Panc1 (cell line): ENCODE results near the gene SCYGR5. TPM values are rescaled to one million over a fixed set of nuclear protein-coding genes. Genes with fewer than 3 reads are reported as not detected.

Source experiments
- ATAC-seq: fragments of 200-7000 bp; cut with Tn5 transposase; 2 replicates; pipeline ENCODE4 v1.9.1; 2020; ENCODE audit warnings: mild to moderate bottlenecking, moderate library complexity
- BruUV-seq: library from RNA; stranded (reverse); fragments of 400-500 nt; replicated peaks from 2 replicates; lab custom pipeline; 2021; lab: Mats Ljungman, UMichigan
- CTCF ChIA-PET: fragments of 300-600 bp; sonication (Branson Sonifier 250); formaldehyde crosslinking; loops from one replicate; lab custom pipeline; 2022; ENCODE audit warnings: antibody characterized with exemption; lab: Charles Lee
- POLR2A ChIA-PET: fragments of 300-600 bp; sonication (Branson Sonifier 250); formaldehyde crosslinking; loops from one replicate; lab custom pipeline; 2022; ENCODE audit warnings: antibody characterized with exemption; lab: Charles Lee
- DNase-seq: peaks from one replicate; pipeline ENCODE4 v3.0.0-alpha.2; 2010; ENCODE audit warnings: low read depth, low spot score
- H3K27ac ChIP-seq: 2 replicates; pipeline ENCODE4 v1.5.1; 2011; ENCODE audit warnings: mild to moderate bottlenecking, low read length, inconsistent platforms
- H3K27me3 ChIP-seq: fragments of 200-500 bp; sonication (Bioruptor generic); 2 replicates; pipeline ENCODE4 v1.6.0; 2014; ENCODE audit warnings: low read length, inconsistent platforms; ENCODE audit not compliant: control insufficient read depth, insufficient read depth
- H3K36me3 ChIP-seq: fragments of 200-500 bp; sonication (Bioruptor generic); 2 replicates; pipeline ENCODE4 v1.5.1; 2014; ENCODE audit warnings: inconsistent platforms, mild to moderate bottlenecking, low read length, moderate library complexity; ENCODE audit not compliant: control insufficient read depth, insufficient read depth
- H3K4me1 ChIP-seq: 2 replicates; pipeline ENCODE4 v1.5.1; 2011; ENCODE audit warnings: inconsistent platforms, mild to moderate bottlenecking, low read length, moderate library complexity; ENCODE audit not compliant: control insufficient read depth, insufficient read depth
- H3K4me3 ChIP-seq, 2 experiments: 2 replicates each; pipeline ENCODE4 v1.5.1; 2011 to 2012; ENCODE audit warnings: low read depth in 2 of 2, low read length in 2 of 2, mild to moderate bottlenecking in 2 of 2, inconsistent platforms in 1 of 2, moderate library complexity in 1 of 2
- H3K9me3 ChIP-seq: fragments of 200-500 bp; sonication (Bioruptor generic); 2 replicates; pipeline ENCODE4 v1.5.1; 2014; ENCODE audit warnings: low read depth, mild to moderate bottlenecking, inconsistent platforms, low read length, moderate library complexity; ENCODE audit not compliant: control insufficient read depth, insufficient read depth
- CTCF ChIP-seq: fragments of 450-650 bp; IDR thresholded peaks from 2 replicates; pipeline ENCODE4 v1.5.1; 2017; ENCODE audit warnings: mild to moderate bottlenecking
- POLR2AphosphoS5 ChIP-seq: IDR thresholded peaks from 2 replicates; pipeline ENCODE4 v1.6.1; 2012; ENCODE audit warnings: mild to moderate bottlenecking, low read depth, low read length, moderate library complexity
- REST ChIP-seq, 2 experiments: IDR thresholded peaks; 2 replicates each; pipeline ENCODE4 v1.6.1; 2011 to 2012; ENCODE audit warnings: low read depth in 2 of 2, control low read depth in 1 of 2, low read length in 1 of 2, mild to moderate bottlenecking in 1 of 2, moderate library complexity in 1 of 2; ENCODE audit not compliant: insufficient read depth in 1 of 2
- SIN3A ChIP-seq: IDR thresholded peaks from 2 replicates; pipeline ENCODE4 v1.6.1; 2012; ENCODE audit warnings: low read depth, mild to moderate bottlenecking, low read length, moderate library complexity, borderline replicate concordance; ENCODE audit not compliant: insufficient read depth
- TCF7L2 ChIP-seq: IDR thresholded peaks from 2 replicates; pipeline ENCODE4 v1.6.1; 2011; ENCODE audit warnings: mild to moderate bottlenecking, low read depth, low read length, inconsistent platforms
- in situ Hi-C: cut with HindIII; loops from 2 replicates; pipeline ENCODE4 v1.10.0; 2016; ENCODE audit warnings: low sequenced_read_pairs, low pct_unique_long_range_greater_than_20kb
- intact Hi-C: fragments of 100-400 bp; cut with micrococcal nuclease; formaldehyde crosslinking; loops from one replicate; pipeline ENCODE4 v1.10.0; 2022; ENCODE audit not compliant: unreplicated experiment
- total RNA-seq: library from RNA; stranded (reverse); gene quantifications from one replicate; pipeline ENCODE4 v1.2.1, GENCODE V29; 2021; ENCODE audit not compliant: unreplicated experiment

The SCYGR5 gene
- total RNA-seq, 1 experiment from 2014 or later, result not detected

- CTCF ChIA-PET, result no interaction called here
- DNase-seq (no peak), ATAC-seq (no peak)
- Histone ChIP-seq H3K27me3 (no peaks in the 10 kb centered on the region), H3K27ac (no peak overlapping the region), H3K9me3 (no peaks in the 10 kb centered on the region), H3K4me3 (no peak overlapping the region), H3K36me3 (no peaks in the 10 kb centered on the region), H3K4me1 (no peaks in the 10 kb centered on the region)
- intact Hi-C loops, result no loop called here
- in situ Hi-C loops, result no loop called here
- POLR2A ChIA-PET, result no interaction called here
- no TSS peak for BruUV-seq
- TF ChIP-seq SIN3A (no peak), CTCF (no peak), TCF7L2 (no peak), POLR2AphosphoS5 (no peak), REST (IDR thresholded peaks at IDR 0.05; ENCODE audit: insufficient read depth in 1 of 2, low read depth in 2 of 2, low read length in 1 of 2) (no peak)
Observed at GRCh38 chr2:227701556-227701955, 35.0 kb downstream of the SCYGR5 start.

GRCh38 chr2:227703280-227703732, 36.7 kb downstream of the SCYGR5 start:
- CTCF ChIA-PET, result no interaction called here
- ATAC-seq (peak; percentile 21; the same call in 1 of the 2 replicates), DNase-seq (no peak)
- no peak overlapping the region for H3K4me3 ChIP-seq
- BruUV-seq, result no TSS peak
- TF ChIP-seq TCF7L2 (no peak), REST (IDR thresholded peaks at IDR 0.05; ENCODE audit: insufficient read depth in 1 of 2, low read depth in 2 of 2, low read length in 1 of 2) (no peak), POLR2AphosphoS5 (no peak), CTCF (no peak), SIN3A (no peak)
- in situ Hi-C loops (no loop called here), intact Hi-C loops (no loop called here)
- no peak overlapping the region for H3K27ac ChIP-seq
- no peaks in the 10 kb centered on the region for H3K36me3 ChIP-seq
- no peaks in the 10 kb centered on the region for H3K27me3 ChIP-seq
- no peaks in the 10 kb centered on the region for H3K9me3 ChIP-seq
- H3K4me1 ChIP-seq, result no peaks in the 10 kb centered on the region
- POLR2A ChIA-PET, result no interaction called here
